Breast epithelium (tissue), 3 donors: ENCODE results near the gene KRT79.

Source experiments
- POLR2AphosphoS5 ChIP-seq, 3 donors: sonication (generic); formaldehyde crosslinking; IDR thresholded peaks; one replicate each; pipeline ENCODE4 v1.6.1; 2017; ENCODE audit warnings: antibody characterized with exemption in 3 of 3
- TF ChIP-seq, protein P1 (sequence below), 3 donors: fragments of 450-650 bp; IDR thresholded peaks; one replicate each; pipeline ENCODE4 v1.5.1; 2016 to 2017; ENCODE audit warnings: antibody characterized with exemption in 3 of 3, mild to moderate bottlenecking in 3 of 3, moderate library complexity in 3 of 3

DNA sequence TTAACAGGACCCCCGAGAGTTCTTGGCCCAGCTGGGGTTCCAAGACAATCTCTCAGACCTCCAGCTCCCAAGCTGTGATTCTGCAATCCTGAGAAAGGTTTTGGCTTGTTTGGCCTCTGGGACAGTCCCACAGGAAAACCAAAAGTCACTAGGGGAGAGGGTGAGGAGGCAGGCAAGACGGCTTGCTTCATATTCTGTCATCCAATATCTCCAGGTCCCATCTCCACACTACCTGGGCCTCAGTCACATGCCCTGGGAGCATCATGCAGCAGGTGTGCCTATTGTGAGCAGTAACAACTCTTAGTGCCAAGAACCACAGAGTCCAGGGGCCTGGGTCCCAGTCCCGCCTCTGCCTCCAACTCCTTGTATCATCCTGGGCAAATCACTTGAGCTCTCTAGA is 1.7 kb downstream of the KRT79 start:
- TF ChIP-seq, protein P1, sequence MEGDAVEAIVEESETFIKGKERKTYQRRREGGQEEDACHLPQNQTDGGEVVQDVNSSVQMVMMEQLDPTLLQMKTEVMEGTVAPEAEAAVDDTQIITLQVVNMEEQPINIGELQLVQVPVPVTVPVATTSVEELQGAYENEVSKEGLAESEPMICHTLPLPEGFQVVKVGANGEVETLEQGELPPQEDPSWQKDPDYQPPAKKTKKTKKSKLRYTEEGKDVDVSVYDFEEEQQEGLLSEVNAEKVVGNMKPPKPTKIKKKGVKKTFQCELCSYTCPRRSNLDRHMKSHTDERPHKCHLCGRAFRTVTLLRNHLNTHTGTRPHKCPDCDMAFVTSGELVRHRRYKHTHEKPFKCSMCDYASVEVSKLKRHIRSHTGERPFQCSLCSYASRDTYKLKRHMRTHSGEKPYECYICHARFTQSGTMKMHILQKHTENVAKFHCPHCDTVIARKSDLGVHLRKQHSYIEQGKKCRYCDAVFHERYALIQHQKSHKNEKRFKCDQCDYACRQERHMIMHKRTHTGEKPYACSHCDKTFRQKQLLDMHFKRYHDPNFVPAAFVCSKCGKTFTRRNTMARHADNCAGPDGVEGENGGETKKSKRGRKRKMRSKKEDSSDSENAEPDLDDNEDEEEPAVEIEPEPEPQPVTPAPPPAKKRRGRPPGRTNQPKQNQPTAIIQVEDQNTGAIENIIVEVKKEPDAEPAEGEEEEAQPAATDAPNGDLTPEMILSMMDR (IDR thresholded peaks at IDR 0.05), result no peak
- no peak for TF ChIP-seq POLR2AphosphoS5 (IDR thresholded peaks at IDR 0.05)
